Psoas muscle (tissue), 8 donors: ENCODE results near the gene COA1. TPM values are rescaled to one million over a fixed set of nuclear protein-coding genes. Genes with fewer than 3 reads are reported as not detected.
"Not testable (repeated sequence)": the region's sequence is repeated elsewhere in the genome, so short reads cannot be mapped to it uniquely, and the experiment has no call there.

Experiments used
- ATAC-seq, 4 donors: fragments of 200-7000 bp; cut with Tn5 transposase; one replicate each; pipeline ENCODE4 v1.9.1; 2020; ENCODE audit warnings: moderate library complexity in 3 of 4, mild to moderate bottlenecking in 2 of 4
- DNase-seq, 2 donors: peaks; one replicate each; pipeline ENCODE4 v3.0.0-alpha.2; 2020
- H3K27ac ChIP-seq: fragments of 200-600 bp; one replicate; pipeline ENCODE4 v1.8.0; 2022
- H3K27me3 ChIP-seq, 3 donors: fragments of 200-600 bp in 1 of 3; one replicate each; pipeline versions ENCODE4 v1.6.1 to v1.8.0; 2013 to 2022; ENCODE audit warnings: low read length in 2 of 3, mild to moderate bottlenecking in 2 of 3, moderate library complexity in 1 of 3; ENCODE audit not compliant: insufficient read depth in 3 of 3
- H3K36me3 ChIP-seq, 2 donors: fragments of 200-600 bp in 1 of 2; one replicate each; pipeline versions ENCODE4 v1.6.1 to v1.8.0; 2013 to 2022; ENCODE audit warnings: low read depth in 1 of 2, mild to moderate bottlenecking in 1 of 2, moderate library complexity in 1 of 2; ENCODE audit not compliant: insufficient read depth in 1 of 2
- H3K4me1 ChIP-seq: fragments of 200-600 bp; one replicate; pipeline ENCODE4 v1.8.0; 2022
- H3K4me3 ChIP-seq: fragments of 200-600 bp; one replicate; pipeline ENCODE4 v1.8.0; 2022; ENCODE audit warnings: mild to moderate bottlenecking
- H3K9me3 ChIP-seq: fragments of 200-600 bp; one replicate; pipeline ENCODE4 v1.8.0; 2022
- WGBS, 3 donors: extraction: QIAGEN DNeasy Blood & Tissue Kit; methylation state at CpG; one replicate each; pipeline versions ENCODE4 v1.1.6 to v1.1.7; 2013; 5-methylcytosine and 5-hydroxymethylcytosine counted together
- intact Hi-C, 2 donors: fragments of 100-400 bp; cut with DNase I; formaldehyde crosslinking; loops; one replicate each; pipeline versions ENCODE4 v1.11.0 to v1.14.2; 2022
- polyA plus RNA-seq, 3 donors: library from polyadenylated mRNA; stranded (reverse); fragments of 200-250 nt; gene quantifications; one replicate each; pipeline ENCODE4 v1.2.3, GENCODE V29; 2013
- total RNA-seq, 4 donors: library from RNA; stranded (reverse); fragmentation: NEBNext Ultra II Directional in 2 of 4; extraction: Animal tissue kit (Norgen Biotek cat#: 25700) in 2 of 4; gene quantifications; one replicate each; pipeline versions ENCODE4 v1.2.1 to v1.2.4, GENCODE V29; 2021 to 2023
- TF ChIP-seq, protein P1 (sequence below): fragments of 200-600 bp; IDR thresholded peaks from one replicate; pipeline ENCODE4 v1.8.0; 2022; ENCODE audit warnings: antibody characterized with exemption
- donor health status: healthy with polysubstance abuse.
- donor health status: DM: no; HTN: no; CAD: no; lungs with moderate emphysema.
- donor health status: Bipolar disorder and iron deficiency.
- donor health status: healthy.
- donor health status: DM: yes; HTN: yes; CAD: no.
- donor health status: DM: no; HTN: no; CAD: no.
- donor health status: DM: no; HTN: no; CAD: no.
- donor health status: DM: yes; HTN: yes; CAD: no.

COA1 gene
- total and polyA plus RNA-seq, 7 donors, result 41.5 to 74.9 (median 60.5) TPM

DNA sequence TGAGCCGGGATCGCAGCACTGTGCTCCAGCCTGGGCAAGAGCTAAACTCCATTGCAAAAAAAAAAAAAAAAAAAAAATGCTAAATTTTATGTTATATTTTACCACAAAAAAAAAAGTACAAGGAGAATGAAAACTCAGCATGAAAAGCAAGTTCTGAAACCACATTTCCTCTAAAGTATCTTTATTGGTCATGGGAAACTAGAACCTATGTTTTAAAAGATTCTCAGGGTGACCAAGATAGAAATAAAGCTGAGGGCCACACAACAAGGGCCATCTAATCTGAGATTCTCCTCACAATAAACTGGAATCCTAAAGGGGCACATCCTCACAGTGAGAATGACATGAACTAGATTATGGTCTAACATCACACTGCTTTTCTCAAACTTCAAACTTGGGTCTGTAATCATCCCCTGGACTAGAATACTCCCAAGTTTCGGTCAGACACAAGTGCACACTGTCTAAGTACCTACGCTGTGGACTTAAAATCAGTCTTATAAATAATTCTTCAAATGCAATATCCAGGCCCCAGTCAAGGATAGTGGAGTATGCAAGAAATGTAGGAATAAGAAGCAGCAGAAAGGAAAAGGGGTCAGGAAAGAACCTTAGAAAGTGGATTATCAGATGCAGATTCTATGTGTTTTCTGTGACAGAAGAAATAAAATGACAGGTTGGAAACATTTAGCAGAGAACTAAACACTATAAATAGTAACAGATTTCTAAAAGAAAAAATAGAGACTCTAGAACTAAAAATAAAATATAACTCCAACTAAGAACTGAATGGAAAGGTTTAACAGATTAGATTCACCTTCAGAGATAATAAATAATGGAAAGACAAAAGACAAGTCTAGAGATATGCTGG, 49.9 kb downstream of the COA1 start:
- no peaks in the 10 kb centered on the region for H3K27me3 ChIP-seq
- no peaks in the 10 kb centered on the region for H3K9me3 ChIP-seq
- H3K27ac ChIP-seq, result no peak overlapping the region
- no peaks in the 10 kb centered on the region for H3K36me3 ChIP-seq
- peaks cover 27% of the 10 kb centered on the region for H3K4me1 ChIP-seq
- peak in 1 of 4 donors; percentile 22 for ATAC-seq
- H3K4me3 ChIP-seq, result no peak overlapping the region
- TF ChIP-seq, protein P1, sequence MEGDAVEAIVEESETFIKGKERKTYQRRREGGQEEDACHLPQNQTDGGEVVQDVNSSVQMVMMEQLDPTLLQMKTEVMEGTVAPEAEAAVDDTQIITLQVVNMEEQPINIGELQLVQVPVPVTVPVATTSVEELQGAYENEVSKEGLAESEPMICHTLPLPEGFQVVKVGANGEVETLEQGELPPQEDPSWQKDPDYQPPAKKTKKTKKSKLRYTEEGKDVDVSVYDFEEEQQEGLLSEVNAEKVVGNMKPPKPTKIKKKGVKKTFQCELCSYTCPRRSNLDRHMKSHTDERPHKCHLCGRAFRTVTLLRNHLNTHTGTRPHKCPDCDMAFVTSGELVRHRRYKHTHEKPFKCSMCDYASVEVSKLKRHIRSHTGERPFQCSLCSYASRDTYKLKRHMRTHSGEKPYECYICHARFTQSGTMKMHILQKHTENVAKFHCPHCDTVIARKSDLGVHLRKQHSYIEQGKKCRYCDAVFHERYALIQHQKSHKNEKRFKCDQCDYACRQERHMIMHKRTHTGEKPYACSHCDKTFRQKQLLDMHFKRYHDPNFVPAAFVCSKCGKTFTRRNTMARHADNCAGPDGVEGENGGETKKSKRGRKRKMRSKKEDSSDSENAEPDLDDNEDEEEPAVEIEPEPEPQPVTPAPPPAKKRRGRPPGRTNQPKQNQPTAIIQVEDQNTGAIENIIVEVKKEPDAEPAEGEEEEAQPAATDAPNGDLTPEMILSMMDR, result no peak
- no peak for DNase-seq
- intact Hi-C loops, result no loop called here
- 82 to 92% (median 82%) methylated on average over 4 of the region's 4 CpGs for WGBS, 3 donors

DNA sequence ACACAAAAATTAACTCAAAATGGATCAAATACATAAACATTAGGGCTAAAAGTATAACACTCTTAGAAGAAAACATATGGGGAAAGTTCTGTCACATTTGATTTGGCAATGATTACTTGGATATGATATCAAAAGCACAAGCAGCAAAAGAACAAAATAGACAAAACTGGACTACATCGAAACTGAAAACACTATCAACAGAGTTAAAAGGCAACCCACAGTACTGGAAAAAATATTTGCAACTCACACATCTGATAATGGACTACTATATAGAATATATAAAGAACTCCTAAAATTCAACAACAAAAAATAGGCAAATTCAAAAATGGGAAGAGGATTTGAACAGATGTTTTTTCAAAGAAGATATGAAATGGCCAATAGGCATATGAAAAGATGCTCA, 51.0 kb downstream of the COA1 start:
- H3K9me3 ChIP-seq, result no peaks in the 10 kb centered on the region
- DNase-seq, result no peak
- TF ChIP-seq, protein P1, result no peak
- H3K36me3 ChIP-seq, result no peaks in the 10 kb centered on the region
- peaks cover 26% of the 10 kb centered on the region for H3K4me1 ChIP-seq
- WGBS, 3 donors, result 81 to 97% (median 89%) methylated on average over 1 of the region's 1 CpG
- no peak for ATAC-seq
- intact Hi-C loops, result no loop called here
- H3K27ac ChIP-seq, result no peak overlapping the region
- H3K27me3 ChIP-seq, result no peaks in the 10 kb centered on the region
- H3K4me3 ChIP-seq, result no peak overlapping the region

DNA sequence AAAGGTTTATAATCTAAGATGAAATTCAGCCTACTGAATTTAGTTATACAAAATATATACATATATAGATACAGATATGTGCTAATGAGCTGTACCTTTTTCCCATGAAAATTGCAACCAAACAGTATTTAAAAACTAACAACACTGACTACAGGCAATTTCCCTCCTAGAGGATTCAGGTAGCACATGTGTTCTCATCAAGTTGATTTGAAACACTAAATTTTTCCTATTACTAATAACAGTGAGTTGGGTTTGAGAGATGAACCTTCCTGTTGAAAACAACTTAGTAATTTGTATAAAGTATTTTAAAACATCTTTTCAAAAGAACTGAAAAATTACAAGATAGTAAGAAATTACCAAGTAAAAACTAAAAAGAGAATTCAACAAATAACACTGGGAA, 51.5 kb downstream of the COA1 start:
- TF ChIP-seq, protein P1, result no peak
- H3K9me3 ChIP-seq, result no peaks in the 10 kb centered on the region
- DNase-seq, result no peak
- H3K4me3 ChIP-seq, result no peak overlapping the region
- ATAC-seq, result no peak
- no peak overlapping the region for H3K27ac ChIP-seq
- peaks cover 21% of the 10 kb centered on the region for H3K4me1 ChIP-seq
- intact Hi-C loops, result no loop called here
- H3K36me3 ChIP-seq, result no peaks in the 10 kb centered on the region
- H3K27me3 ChIP-seq, result no peaks in the 10 kb centered on the region

DNA sequence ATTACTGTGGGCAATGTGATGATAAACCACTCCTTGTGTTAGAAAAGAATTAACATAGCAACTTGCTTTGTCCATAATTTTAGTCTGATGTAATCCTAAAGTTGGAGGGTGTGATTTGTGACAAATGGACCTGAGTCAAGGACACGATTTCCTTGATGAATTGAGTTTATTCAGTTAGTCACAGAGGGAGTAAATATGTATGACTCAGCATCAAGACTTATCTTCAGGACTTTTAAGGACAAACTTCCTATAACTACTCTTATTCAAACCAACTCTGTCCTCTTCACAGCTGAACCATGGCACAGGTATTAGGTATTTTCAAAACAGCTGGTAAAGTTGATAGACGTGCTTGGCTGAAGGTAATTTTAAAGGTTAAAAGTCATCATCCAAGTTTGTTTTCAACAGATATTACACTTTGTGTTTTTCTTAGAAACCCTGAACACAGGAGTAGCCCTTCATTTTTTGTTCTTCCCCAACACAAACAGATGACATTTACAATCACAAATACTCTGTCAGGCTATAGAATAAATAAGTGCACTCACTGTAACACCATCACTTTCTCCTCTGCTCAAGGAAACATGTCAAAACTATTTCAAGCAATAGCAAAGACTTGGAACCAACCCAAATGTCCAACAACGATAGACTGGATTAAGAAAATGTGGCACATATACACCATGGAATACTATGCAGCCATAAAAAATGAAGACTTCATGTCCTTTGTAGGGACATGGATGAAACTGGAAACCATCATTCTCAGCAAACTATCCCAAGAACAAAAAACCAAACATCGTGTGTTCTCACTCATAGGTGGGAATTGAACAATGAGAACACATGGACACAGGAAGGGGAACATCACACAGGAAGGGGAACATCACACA, 54.5 kb downstream of the COA1 start:
- no peaks in the 10 kb centered on the region for H3K36me3 ChIP-seq
- WGBS, 3 donors, result 36 to 48% (median 42%) methylated on average over 4 of the region's 4 CpGs
- no peaks in the 10 kb centered on the region for H3K9me3 ChIP-seq
- peak; percentile 53 to 70 (median 60) for ATAC-seq
- peaks cover 17% of the 10 kb centered on the region for H3K4me1 ChIP-seq
- H3K4me3 ChIP-seq, result no peak overlapping the region
- H3K27ac ChIP-seq, result peak overlapping the region; percentile 25
- intact Hi-C loops, result no loop called here
- H3K27me3 ChIP-seq, result no peaks in the 10 kb centered on the region
- no peak for DNase-seq
- TF ChIP-seq, protein P1, result no peak

DNA sequence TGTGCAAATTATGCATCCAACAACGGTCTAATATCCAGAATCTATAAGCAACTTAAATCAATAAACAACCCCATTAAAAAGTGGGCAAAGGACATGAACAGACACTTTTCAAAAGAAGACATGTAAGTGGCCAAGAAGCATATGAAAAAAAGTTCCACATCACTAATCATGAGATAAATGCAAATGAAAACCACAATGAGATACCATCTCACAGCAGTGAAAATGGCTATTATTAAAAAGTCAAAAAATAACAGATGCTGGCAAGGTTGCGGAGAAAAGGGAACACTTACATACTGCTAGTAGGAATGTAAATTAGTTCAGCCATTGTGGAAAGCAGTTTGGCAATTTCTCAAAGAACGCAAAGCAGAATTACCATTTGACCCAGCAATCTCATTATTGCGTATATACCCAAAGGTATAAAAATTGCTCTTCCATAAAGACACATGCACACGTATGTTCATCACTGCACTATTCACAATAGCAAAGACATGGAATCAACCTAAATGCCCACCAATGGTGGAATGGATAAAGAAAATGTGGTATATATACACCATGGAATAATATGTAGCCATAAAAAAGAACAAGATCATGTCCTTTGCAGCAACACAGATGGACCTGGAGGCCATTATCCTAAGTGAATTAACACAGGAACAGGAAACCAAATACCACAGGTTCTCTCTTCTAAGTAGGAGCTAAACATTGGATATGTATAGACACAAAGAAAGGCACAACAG, 55.9 kb downstream of the COA1 start:
- WGBS, 3 donors, result 87 to 99% (median 87%) methylated on average over 5 of the region's 5 CpGs
- peaks cover 15% of the 10 kb centered on the region for H3K4me1 ChIP-seq
- H3K27me3 ChIP-seq, H3K27ac ChIP-seq, H3K36me3 ChIP-seq, intact Hi-C loops, H3K9me3 ChIP-seq, H3K4me3 ChIP-seq, ATAC-seq, DNase-seq: not testable (repeated sequence)
